T-helper 1 cell treated with Interleukin-12 subunit alpha and Interleukin-12 subunit beta and Interleukin-4 antibody, amounts not matched to agents 30 μg/mL and 1 μg/mL, for 36 hours (primary cell): ENCODE results near the gene ATOH8.

ENCODE experiments used
- H3K27ac Mint-ChIP-seq: one replicate; pipeline ENCODE4 v1.8.0; 2021; ENCODE audit warnings: mild to moderate bottlenecking, mixed read lengths
- H3K27me3 Mint-ChIP-seq: one replicate; pipeline ENCODE4 v1.8.0; 2021; ENCODE audit warnings: low read depth, mixed read lengths
- H3K36me3 Mint-ChIP-seq: one replicate; pipeline ENCODE4 v1.8.0; 2021; ENCODE audit warnings: low read depth, mixed read lengths
- H3K4me1 Mint-ChIP-seq: one replicate; pipeline ENCODE4 v1.8.0; 2021; ENCODE audit warnings: low read depth, mixed read lengths
- H3K4me3 Mint-ChIP-seq: one replicate; pipeline ENCODE4 v1.8.0; 2021; ENCODE audit warnings: mild to moderate bottlenecking, moderate library complexity, mixed read lengths
- H3K9me3 Mint-ChIP-seq: one replicate; pipeline ENCODE4 v1.8.0; 2021; ENCODE audit warnings: mixed read lengths

ATOH8 gene

DNA sequence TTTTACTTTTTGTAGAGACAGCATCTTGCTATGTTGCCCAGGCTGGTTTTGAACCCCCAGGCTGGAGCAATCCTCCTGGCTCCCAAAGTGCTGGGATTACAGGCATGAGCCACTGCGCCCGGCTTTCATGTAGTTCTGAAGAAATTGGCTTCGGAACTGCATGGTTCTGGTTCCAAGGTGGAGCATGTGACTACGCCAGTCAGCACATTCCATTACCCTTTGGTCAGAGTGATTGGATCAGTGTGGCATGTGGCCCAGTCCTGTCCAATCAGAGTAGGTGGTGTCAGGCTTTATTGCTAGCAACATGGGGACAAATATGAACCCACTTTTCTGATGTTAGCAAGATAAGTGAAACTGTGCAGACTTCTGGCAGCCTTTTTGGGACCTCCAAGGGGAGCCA lies 16.3 kb upstream of the ATOH8 start:
- H3K4me3 Mint-ChIP-seq: no peak overlapping the region
- peaks cover 2% of the 10 kb centered on the region for H3K4me1 Mint-ChIP-seq
- peaks cover 65% of the 10 kb centered on the region for H3K27me3 Mint-ChIP-seq
- H3K36me3 Mint-ChIP-seq: no peaks in the 10 kb centered on the region
- no peaks in the 10 kb centered on the region for H3K9me3 Mint-ChIP-seq
- no peak overlapping the region for H3K27ac Mint-ChIP-seq

DNA sequence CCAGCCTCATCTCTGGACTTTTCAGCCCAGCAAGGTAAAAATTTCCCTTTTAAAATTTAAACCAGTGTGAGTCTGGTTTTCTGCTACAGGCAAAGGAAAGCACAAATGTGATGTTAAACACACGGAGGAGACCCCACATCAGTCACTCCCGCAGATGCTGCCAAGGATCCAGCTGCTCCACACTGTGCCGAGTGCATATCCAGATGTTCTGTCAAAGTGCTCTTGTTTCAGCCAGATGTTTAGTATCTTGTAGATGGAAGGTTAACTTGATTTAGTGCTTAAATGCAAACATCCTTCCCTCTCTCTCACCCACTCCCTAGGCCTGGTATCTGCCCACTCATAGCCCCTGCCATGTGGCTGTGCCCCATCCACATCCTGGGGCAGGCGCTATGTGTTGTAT lies 15.8 kb upstream of the ATOH8 start:
- H3K27me3 Mint-ChIP-seq: peaks cover 70% of the 10 kb centered on the region
- peaks cover 2% of the 10 kb centered on the region for H3K4me1 Mint-ChIP-seq
- H3K4me3 Mint-ChIP-seq: no peak overlapping the region
- H3K27ac Mint-ChIP-seq: no peak overlapping the region
- H3K9me3 Mint-ChIP-seq: no peaks in the 10 kb centered on the region
- no peaks in the 10 kb centered on the region for H3K36me3 Mint-ChIP-seq

DNA sequence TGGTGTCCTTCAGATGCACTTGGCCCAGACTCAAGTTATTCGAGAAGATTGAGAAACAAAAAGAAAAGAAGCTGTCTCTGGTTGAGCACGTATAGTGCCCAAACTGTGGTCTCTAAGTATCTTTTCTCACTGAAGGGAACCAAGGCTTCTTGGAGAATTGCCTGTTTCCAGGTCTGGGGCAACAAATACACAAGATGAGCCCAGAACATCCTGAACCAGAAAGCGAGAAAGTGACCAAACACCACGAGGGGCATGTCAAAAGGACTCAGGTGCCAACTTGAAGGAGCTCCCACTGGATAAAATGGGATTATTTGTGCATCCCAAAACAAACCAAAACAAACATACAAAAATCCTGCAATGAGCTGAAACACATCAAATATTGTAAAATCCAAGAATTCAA lies 13.6 kb upstream of the ATOH8 start:
- Mint-ChIP-seq H3K4me3 (no peak overlapping the region), H3K4me1 (peaks cover 6% of the 10 kb centered on the region), H3K36me3 (no peaks in the 10 kb centered on the region), H3K9me3 (no peaks in the 10 kb centered on the region), H3K27me3 (peaks cover 70% of the 10 kb centered on the region), H3K27ac (no peak overlapping the region)

DNA sequence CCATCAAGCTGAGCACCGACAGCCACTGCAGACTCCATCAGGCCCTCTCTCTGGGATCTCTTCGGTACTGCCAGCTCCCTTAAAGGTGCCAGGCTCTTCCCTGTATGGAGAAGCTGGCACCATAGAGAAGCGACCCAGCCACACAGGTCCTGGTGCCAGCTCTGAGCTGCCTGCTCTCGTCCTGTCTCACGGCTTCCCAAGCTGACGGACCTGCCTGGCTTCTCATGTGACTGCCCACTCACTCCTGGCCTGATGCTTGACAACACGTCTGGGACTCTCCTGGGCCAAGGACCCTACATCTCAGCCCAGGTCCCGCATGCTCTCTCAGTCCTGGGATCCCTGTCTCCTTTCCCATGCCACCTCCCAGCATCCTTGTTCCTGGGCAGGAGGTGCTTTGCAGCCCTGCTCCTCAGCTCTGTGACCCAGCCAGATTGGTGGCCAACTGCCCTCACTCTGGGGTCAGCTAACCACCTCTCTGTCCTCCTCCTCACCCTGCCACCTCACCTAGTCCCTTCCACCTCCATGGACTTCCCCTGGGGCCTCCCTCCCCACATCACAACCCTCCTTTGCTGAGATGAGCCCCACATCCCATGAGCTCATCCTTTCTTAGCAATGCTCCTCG lies 12.5 kb upstream of the ATOH8 start:
- Mint-ChIP-seq H3K4me3 (no peak overlapping the region), H3K36me3 (no peaks in the 10 kb centered on the region), H3K27me3 (peaks cover 74% of the 10 kb centered on the region), H3K4me1 (peaks cover 6% of the 10 kb centered on the region), H3K27ac (no peak overlapping the region), H3K9me3 (no peaks in the 10 kb centered on the region)

DNA sequence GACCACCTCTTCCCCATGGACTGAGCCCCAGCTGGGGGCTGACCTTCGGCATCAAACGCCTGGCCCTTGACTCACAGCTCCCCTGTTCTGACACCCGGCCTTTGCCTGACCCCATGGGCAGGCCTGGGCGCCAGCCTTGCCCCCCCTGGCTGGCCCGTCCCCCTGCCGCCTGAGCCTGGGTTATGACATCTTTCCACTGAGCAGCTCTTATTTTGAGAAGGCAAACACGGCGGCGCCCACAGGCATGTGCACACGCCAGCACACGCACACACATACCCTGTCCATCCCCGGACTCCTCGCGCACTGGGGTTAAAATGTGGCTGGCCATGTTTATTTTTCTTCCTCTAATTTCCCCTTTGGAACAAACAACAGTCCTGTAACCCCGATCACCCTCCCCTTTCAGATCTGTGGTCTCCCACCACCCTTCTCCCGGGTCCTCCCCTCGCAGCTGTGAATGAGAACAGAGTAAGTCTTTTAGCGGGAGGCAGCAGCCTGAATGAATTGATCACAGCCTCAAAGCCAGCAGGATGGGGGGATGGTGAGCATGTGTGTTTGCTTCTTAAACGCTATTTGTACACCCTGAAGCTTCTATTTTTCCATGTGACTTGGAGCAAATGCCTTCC lies 11.8 kb upstream of the ATOH8 start:
- Mint-ChIP-seq H3K36me3 (no peaks in the 10 kb centered on the region), H3K4me1 (peaks cover 6% of the 10 kb centered on the region), H3K9me3 (no peaks in the 10 kb centered on the region), H3K4me3 (no peak overlapping the region), H3K27me3 (peaks cover 75% of the 10 kb centered on the region), H3K27ac (no peak overlapping the region)

DNA sequence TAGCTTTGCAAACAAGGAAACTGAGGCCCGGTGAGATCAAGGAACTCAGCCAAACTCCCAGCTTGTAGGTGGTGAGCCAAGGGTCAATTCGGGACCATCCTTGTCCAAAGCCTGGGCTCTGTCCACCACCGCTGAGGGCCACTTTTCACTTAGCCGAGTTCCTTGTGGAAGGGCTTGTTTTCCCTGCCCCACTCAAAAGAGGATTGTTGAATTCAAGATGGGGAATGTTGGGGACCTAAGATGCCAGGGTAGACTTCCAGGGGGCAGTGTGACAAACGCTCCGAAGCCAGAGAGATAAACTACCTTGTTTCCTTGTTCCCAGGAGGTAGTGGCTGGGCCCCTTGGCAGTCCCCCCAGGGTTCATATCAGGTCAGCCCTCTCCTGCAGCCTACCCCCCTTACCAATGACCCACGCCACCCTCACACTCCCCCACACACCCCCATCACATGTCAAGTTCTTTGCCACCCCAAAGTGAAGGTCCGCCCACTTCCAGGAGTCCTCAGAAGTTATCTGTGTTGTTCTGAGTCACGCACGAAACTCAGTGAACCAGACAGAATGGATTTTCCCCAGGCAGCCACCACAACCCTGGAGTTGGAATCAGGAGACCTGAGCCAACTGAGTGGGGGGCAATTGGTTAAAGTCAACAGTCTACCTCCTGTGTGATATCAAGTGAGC lies 10.3 kb upstream of the ATOH8 start:
- H3K27ac Mint-ChIP-seq: no peak overlapping the region
- H3K4me1 Mint-ChIP-seq: peaks cover 6% of the 10 kb centered on the region
- H3K36me3 Mint-ChIP-seq: no peaks in the 10 kb centered on the region
- no peak overlapping the region for H3K4me3 Mint-ChIP-seq
- H3K9me3 Mint-ChIP-seq: no peaks in the 10 kb centered on the region
- peaks cover 84% of the 10 kb centered on the region for H3K27me3 Mint-ChIP-seq

DNA sequence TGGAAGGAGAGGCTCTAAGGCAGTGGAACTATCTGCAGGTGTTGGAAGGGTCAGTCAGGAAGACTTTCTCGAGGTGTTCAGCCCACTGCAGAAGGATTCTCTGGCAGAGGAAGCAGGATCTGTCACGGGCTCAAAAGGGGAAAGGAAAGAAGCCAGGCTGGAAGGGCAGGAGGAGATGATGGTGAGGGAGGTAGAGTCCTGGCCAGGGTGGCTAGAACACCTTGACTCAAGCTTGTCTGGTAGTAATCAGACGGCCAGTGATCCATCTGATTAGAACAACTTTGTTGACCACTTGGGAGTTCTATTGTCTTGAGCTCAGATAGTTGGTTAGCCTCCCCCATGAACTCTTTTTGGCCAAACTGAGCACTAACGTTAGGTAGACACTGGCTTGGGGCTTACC lies 9.7 kb upstream of the ATOH8 start:
- H3K27me3 Mint-ChIP-seq: peaks cover 82% of the 10 kb centered on the region

DNA sequence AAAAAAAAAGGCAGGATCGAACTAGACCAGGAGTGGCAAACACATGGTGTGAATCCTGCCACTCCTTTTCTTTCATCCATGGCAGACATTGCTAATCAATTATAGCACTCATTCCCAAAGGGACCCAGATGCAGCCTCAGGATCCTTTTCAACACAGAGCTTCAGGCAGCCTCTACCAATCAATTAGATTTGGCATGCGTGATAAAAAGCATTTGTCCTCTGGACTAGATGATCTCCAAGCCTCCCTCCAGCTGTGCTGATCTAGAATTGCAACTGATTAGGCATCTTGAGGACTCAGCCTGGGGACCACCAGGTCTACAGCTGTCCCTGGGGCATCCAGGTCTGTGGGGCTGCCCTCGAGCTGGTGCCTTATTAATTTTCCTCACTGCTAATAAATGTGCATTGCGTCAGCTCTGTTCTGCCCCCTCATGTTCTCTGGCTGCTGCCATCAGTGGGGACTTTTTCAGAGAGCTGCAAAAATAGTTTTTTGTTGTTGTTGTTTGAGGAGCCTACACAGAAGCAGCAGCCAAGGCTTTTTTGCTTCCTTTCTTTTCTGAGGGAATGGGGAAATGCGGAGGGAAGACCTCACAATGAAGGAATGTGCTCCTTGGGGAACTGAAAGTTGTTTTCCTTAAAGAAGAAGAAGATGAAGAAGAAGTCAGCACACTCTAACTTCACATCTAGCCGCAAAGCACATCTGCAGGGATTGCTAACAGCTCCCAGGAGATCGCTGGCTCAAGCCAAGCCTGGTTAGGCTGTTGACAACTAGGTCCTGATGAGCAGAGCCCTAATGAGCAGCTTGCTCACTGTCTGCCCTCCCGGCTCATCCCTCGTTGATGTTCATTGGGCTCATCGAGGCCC lies 8.8 kb upstream of the ATOH8 start:
- H3K4me3 Mint-ChIP-seq: no peak overlapping the region
- no peak overlapping the region for H3K27ac Mint-ChIP-seq
- peaks cover 6% of the 10 kb centered on the region for H3K4me1 Mint-ChIP-seq
- H3K36me3 Mint-ChIP-seq: no peaks in the 10 kb centered on the region
- H3K9me3 Mint-ChIP-seq: no peaks in the 10 kb centered on the region
- peaks cover 77% of the 10 kb centered on the region for H3K27me3 Mint-ChIP-seq

More for the DNA sequence above, 9.7 kb upstream of the ATOH8 start:
- no peak overlapping the region for H3K4me3 Mint-ChIP-seq
- no peak overlapping the region for H3K27ac Mint-ChIP-seq
- no peaks in the 10 kb centered on the region for H3K9me3 Mint-ChIP-seq
- no peaks in the 10 kb centered on the region for H3K36me3 Mint-ChIP-seq
- peaks cover 6% of the 10 kb centered on the region for H3K4me1 Mint-ChIP-seq

DNA sequence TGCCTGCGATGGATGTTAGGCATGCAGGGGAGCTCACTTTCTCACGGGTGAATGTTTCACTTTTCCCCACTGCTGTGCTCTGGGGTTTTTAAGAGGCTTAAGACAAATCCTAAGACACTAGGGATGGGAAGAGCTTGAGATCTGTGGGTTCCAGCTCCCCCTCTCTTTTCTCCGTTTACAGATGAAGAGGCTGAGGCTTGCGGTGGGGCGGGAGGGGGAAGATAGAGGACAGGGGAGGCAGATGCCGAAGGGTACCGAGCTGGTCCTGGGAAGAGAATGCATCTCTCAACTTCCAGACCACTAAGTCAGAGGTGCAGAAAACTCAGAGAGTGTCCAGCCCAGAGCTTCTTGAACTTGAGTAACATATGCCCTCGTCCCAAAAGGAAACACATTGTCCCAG lies 8.2 kb upstream of the ATOH8 start:
- no peaks in the 10 kb centered on the region for H3K36me3 Mint-ChIP-seq
- H3K27me3 Mint-ChIP-seq: peaks cover 77% of the 10 kb centered on the region
- no peak overlapping the region for H3K4me3 Mint-ChIP-seq
- peaks cover 6% of the 10 kb centered on the region for H3K4me1 Mint-ChIP-seq
- H3K9me3 Mint-ChIP-seq: no peaks in the 10 kb centered on the region
- H3K27ac Mint-ChIP-seq: no peak overlapping the region

DNA sequence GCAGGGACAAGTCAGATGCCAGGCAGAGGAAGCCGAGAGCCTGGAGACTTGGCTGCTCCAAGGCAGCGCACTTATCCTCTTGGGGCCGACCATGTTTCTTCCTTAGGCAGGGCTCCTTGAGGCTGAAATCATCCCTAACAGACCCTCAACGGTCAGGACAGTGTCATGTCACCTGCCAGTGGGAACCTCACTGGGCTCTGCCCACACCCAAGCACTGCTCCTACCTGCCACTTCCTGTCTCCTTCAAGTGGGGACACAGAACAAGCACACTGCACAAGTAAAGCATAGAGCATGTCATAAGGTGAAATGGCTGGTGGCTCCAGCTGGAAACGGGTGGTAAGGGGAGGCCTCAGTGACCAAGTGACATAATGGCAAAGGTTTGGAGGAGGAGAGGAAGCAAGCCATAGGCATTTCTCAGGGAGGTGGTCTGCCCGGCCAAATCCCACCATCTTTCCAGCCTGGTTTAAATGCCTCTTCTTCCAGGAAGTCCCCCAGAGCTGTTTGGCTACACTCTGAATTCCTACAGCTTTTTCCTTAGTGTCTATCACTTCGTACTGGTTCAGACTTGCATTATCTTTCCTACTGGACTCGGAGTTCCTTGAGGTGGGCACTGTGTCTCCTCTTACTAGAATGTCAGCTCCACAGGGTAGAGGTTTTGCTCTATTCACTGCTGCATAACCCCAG lies 7.3 kb upstream of the ATOH8 start:
- Mint-ChIP-seq H3K4me3 (no peak overlapping the region), H3K27me3 (peaks cover 79% of the 10 kb centered on the region), H3K27ac (no peak overlapping the region), H3K36me3 (no peaks in the 10 kb centered on the region), H3K4me1 (peaks cover 6% of the 10 kb centered on the region), H3K9me3 (no peaks in the 10 kb centered on the region)

DNA sequence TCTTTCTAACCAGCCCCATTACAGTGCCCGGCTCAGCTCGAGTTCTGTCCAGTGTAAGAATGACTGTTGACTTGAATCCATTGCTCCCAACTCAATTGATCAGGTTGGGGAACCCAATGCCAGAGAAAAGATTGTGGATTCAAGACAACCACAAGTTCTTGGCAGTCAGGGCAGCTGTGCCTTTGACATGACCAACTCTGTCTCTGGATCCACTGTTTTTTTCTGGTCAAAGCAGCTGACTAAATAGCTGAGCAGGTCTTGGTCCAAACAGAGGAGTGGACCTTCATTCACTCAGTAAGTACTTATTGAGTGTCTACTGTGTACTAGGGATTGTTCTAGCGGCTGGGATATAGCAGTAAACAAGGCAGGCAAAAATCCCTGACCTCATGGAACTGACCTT lies 6.3 kb upstream of the ATOH8 start:
- peaks cover 5% of the 10 kb centered on the region for H3K4me1 Mint-ChIP-seq
- H3K4me3 Mint-ChIP-seq: no peak overlapping the region
- no peak overlapping the region for H3K27ac Mint-ChIP-seq
- H3K36me3 Mint-ChIP-seq: no peaks in the 10 kb centered on the region
- no peaks in the 10 kb centered on the region for H3K9me3 Mint-ChIP-seq
- peaks cover 80% of the 10 kb centered on the region for H3K27me3 Mint-ChIP-seq

DNA sequence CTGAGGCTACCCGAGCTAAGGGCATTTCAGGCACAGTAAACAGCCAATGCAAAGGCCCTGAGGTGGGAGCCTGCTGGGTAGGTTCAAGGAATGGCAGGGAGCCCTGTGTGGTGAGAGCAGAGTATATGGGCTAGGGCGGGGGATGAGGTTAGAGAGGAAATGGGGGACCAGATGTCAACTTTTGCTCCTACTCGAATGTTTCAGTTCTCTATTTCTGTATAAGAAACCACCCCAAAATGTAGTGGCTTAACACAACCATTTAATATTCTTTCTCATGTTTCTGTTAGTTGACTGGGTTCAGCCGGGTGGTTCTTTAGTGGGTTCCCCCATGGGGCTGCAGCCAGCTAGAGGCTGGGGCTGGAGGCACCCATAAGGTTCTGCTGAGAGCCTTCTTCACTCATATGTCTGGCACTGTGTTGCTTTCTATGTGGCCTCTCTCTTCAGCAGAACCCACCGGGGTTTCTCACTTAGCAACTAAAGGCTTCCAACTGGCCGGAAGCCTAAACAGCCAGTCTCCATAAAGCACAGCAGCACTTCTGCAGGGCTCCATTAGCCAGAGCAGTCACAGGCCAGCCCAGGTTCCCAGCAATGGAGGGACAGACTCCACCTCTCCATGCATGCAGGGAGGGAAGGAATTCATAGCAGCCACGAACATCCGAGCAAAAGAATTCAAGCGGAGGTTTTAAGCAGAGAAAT lies 5.6 kb upstream of the ATOH8 start:
- Mint-ChIP-seq H3K27me3 (peaks cover 81% of the 10 kb centered on the region), H3K27ac (no peak overlapping the region), H3K36me3 (no peaks in the 10 kb centered on the region), H3K4me1 (peaks cover 6% of the 10 kb centered on the region), H3K4me3 (no peak overlapping the region), H3K9me3 (no peaks in the 10 kb centered on the region)

DNA sequence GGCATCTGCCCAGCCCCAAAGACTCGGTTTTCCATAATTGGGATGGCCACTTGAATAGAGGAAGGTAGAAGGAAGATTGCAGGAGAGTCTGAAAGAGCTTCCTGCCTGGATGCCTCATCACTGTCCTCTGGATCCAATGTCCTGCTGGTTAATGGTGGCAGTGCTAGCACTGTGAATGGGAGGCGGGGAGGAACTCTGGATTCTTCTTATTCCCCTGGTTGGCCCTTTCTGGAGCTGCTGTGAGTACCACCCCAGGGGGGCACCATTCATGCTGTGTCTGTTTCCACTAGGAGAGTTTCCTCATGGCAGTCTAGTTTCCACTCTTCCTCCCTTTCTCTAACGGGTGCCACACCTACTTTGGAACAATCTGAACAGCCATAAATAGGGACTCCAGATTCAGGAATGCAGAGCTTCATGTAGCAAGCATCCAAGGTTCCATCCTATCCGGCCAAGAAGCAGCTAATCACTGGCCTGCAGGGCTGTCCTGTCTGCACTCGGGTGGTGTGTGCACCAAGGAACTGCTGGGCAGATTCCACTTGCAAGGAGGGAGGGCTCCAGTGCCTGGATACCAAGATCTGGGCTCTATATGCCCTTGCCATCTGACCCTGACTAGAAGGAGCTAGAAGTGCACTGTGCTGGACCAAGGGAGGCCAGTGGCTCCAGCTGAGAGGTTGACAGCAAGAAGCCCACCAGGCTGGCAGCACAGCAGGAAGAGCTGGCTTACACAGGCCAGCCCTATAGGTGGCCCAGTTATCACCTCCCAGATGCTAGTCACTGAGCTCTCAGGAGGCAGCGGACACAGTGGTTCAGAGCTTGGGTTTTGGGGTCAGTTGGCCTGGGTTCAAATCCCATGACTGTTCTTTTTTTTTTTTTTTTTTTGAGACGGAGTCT lies 4.6 kb upstream of the ATOH8 start:
- no peak overlapping the region for H3K27ac Mint-ChIP-seq
- H3K27me3 Mint-ChIP-seq: peaks cover 73% of the 10 kb centered on the region
- H3K4me1 Mint-ChIP-seq: peaks cover 1% of the 10 kb centered on the region
- H3K4me3 Mint-ChIP-seq: no peak overlapping the region
- H3K9me3 Mint-ChIP-seq: no peaks in the 10 kb centered on the region
- no peaks in the 10 kb centered on the region for H3K36me3 Mint-ChIP-seq
